OCI-M1 (cell line): ENCODE measurements around the gene C15orf62.
A peak's percentile ranks its signal among the peaks of the same experiment; 100 is the strongest.

ENCODE experiments used
- DNase-seq: peaks from one replicate; lab custom pipeline; 2025; lab: John Stamatoyannopoulos, UW

C15orf62 gene

GRCh38 chr15:40755812-40756208 is 14.0 kb upstream of the C15orf62 start:
- peak; percentile 65 for DNase-seq

- peak; percentile 51 for DNase-seq
Measured at GRCh38 chr15:40756938-40757337, 12.8 kb upstream of the C15orf62 start.

- no peak for DNase-seq
Measured at GRCh38 chr15:40759961-40760360, 9.8 kb upstream of the C15orf62 start.

- DNase-seq = peak; percentile 69
Measured at GRCh38 chr15:40762919-40763800, 6.6 kb upstream of the C15orf62 start.

GRCh38 chr15:40763801-40764628 is 5.8 kb upstream of the C15orf62 start, which contains the start of gene GCHFR:
TSS of gene GCHFR (plus strand) at chr15:40764068. CDS start at chr15:40764181, 113 bp downstream.
- peak; percentile 91 for DNase-seq

- DNase-seq = peak; percentile 74
Measured at GRCh38 chr15:40764629-40765103, 5.1 kb upstream of the C15orf62 start.

GRCh38 chr15:40766194-40766815 is 3.5 kb upstream of the C15orf62 start:
- DNase-seq = no peak

- DNase-seq = no peak
Measured at GRCh38 chr15:40766906-40767837, 2.6 kb upstream of the C15orf62 start.

GRCh38 chr15:40767838-40768500 is 1.8 kb upstream of the C15orf62 start:
- no peak for DNase-seq

- no peak for DNase-seq
Measured at GRCh38 chr15:40768521-40769273, 1.1 kb upstream of the C15orf62 start.

GRCh38 chr15:40770147-40770721 is 454 bp downstream of the C15orf62 start:
- DNase-seq = no peak

- DNase-seq = no peak
Measured at GRCh38 chr15:40771242-40771641, 1.5 kb downstream of the C15orf62 start.

GRCh38 chr15:40772014-40772413 is 2.2 kb downstream of the C15orf62 start:
- no peak for DNase-seq

GRCh38 chr15:40773496-40773895 is 3.7 kb downstream of the C15orf62 start:
- no peak for DNase-seq

- DNase-seq = no peak
Measured at GRCh38 chr15:40773902-40774301, 4.1 kb downstream of the C15orf62 start.

- no peak for DNase-seq
Measured at GRCh38 chr15:40775007-40775406, 5.2 kb downstream of the C15orf62 start.

- no peak for DNase-seq
Measured at GRCh38 chr15:40775740-40776536, 6.2 kb downstream of the C15orf62 start.

- no peak for DNase-seq
Measured at GRCh38 chr15:40776537-40777141, 6.9 kb downstream of the C15orf62 start.
